SH-SY5Y (cell line): ENCODE data around the gene CLP1.

Experiments used
- GATA2 ChIP-seq: IDR thresholded peaks from 2 replicates; pipeline ENCODE4 v1.6.1; 2011; ENCODE audit warnings: mild to moderate bottlenecking, low read depth, low read length
- GATA3 ChIP-seq: IDR thresholded peaks from 2 replicates; pipeline ENCODE4 v1.6.1; 2011; ENCODE audit warnings: low read depth, mild to moderate bottlenecking, low read length, moderate library complexity

DNA sequence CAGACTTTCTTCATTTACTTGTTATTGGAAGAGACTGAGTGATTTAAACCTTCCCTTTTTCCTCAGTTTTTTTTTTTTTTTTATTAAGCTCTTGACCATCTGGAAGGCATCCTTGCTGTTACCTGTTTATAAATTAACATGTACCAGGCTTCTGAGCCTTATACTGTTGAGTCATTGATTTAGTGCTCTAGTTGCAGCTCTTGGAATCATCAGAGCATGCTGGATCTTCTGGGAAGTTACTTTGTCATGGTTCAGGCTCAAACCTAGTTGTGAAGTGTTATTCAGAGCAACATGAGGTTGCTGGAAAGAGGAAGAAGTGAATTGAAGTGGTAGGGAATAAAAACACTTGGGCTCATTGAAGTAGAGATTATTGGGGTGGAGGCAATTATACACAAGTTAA lies 16.7 kb downstream of the CLP1 start:
- TF ChIP-seq GATA3 (no peak), GATA2 (no peak)
